Dedifferentiated amniotic fluid mesenchymal stem cell (primary cell): ENCODE measurements around the gene JDP2.
"Not testable (repeated sequence)": the region's sequence is repeated elsewhere in the genome, so short reads cannot be mapped to it uniquely, and the experiment has no call there.

Experiments
- DNase-seq: peaks from one replicate; pipeline ENCODE4 v3.0.0-alpha.2; 2016; ENCODE audit errors: extremely low spot score

Gene JDP2

GRCh38 chr14:75454963-75455546 is 27.2 kb downstream of the JDP2 start:
- peak; percentile 25 for DNase-seq

GRCh38 chr14:75456069-75456996 is 28.5 kb downstream of the JDP2 start:
- no peak for DNase-seq

GRCh38 chr14:75456997-75457335 is 29.1 kb downstream of the JDP2 start:
- DNase-seq, result no peak

GRCh38 chr14:75457648-75458165 is 29.9 kb downstream of the JDP2 start:
- no peak for DNase-seq

GRCh38 chr14:75458305-75458704 is 30.5 kb downstream of the JDP2 start:
- DNase-seq, result no peak

- no peak for DNase-seq
Measured at GRCh38 chr14:75459099-75459741, 31.4 kb downstream of the JDP2 start.

GRCh38 chr14:75459791-75460190 is 32.0 kb downstream of the JDP2 start:
- DNase-seq, result no peak

GRCh38 chr14:75460394-75460793 is 32.6 kb downstream of the JDP2 start:
- DNase-seq, result no peak

- no peak for DNase-seq
Measured at GRCh38 chr14:75461303-75461702, 33.5 kb downstream of the JDP2 start.

- no peak for DNase-seq
Measured at GRCh38 chr14:75461755-75462349, 34.0 kb downstream of the JDP2 start.

GRCh38 chr14:75464626-75465025 is 36.8 kb downstream of the JDP2 start:
- DNase-seq, result no peak

- DNase-seq, result no peak
Measured at GRCh38 chr14:75467763-75468162, 39.9 kb downstream of the JDP2 start.

GRCh38 chr14:75469164-75469563 is 41.3 kb downstream of the JDP2 start:
- DNase-seq, result no peak

GRCh38 chr14:75469606-75470237 is 41.9 kb downstream of the JDP2 start:
- DNase-seq, result no peak

- DNase-seq, result no peak
Measured at GRCh38 chr14:75470238-75470797, 42.5 kb downstream of the JDP2 start.

GRCh38 chr14:75471059-75471458 is 43.2 kb downstream of the JDP2 start:
- DNase-seq, result no peak

- not testable (repeated sequence) for DNase-seq
Measured at GRCh38 chr14:75474127-75474526, 46.3 kb downstream of the JDP2 start.

- DNase-seq, result no peak
Measured at GRCh38 chr14:75476274-75476995, 48.6 kb downstream of the JDP2 start.

GRCh38 chr14:75477881-75478280 is 50.1 kb downstream of the JDP2 start:
- no peak for DNase-seq

- no peak for DNase-seq
Measured at GRCh38 chr14:75479770-75480600, 52.2 kb downstream of the JDP2 start.
